BJ (cell line): ENCODE results near the gene DAPP1. TPM values are rescaled to one million over a fixed set of nuclear protein-coding genes. Genes with fewer than 3 reads are reported as not detected.

Source experiments
- CTCF ChIA-PET: fragments of 350-600 bp; formaldehyde crosslinking; extraction: SDS; loops from one replicate; lab custom pipeline; 2021; ENCODE audit warnings: antibody characterized with exemption, inconsistent platforms; lab: Yijun Ruan, JAX
- POLR2A ChIA-PET: fragments of 300-600 bp; sonication (Branson Sonifier 250); formaldehyde crosslinking; extraction: SDS; loops from one replicate; lab custom pipeline; 2021; ENCODE audit warnings: antibody characterized with exemption; lab: Charles Lee
- DNase-seq: peaks from one replicate; pipeline ENCODE4 v3.0.0-alpha.2; 2011; ENCODE audit warnings: low read depth
- H3K27me3 ChIP-seq: 2 replicates; pipeline ENCODE4 v1.6.0; 2011; ENCODE audit warnings: low read length; ENCODE audit not compliant: control insufficient read depth, insufficient read depth
- H3K36me3 ChIP-seq: 2 replicates; pipeline ENCODE4 v1.5.1; 2011; ENCODE audit warnings: low read length; ENCODE audit not compliant: control insufficient read depth, insufficient read depth
- H3K4me3 ChIP-seq: 2 replicates; pipeline ENCODE4 v1.5.1; 2011; ENCODE audit warnings: low read depth, mild to moderate bottlenecking, control low read depth, low read length
- CTCF ChIP-seq: IDR thresholded peaks from 2 replicates; pipeline ENCODE4 v1.5.1; 2011; ENCODE audit warnings: low read depth, mild to moderate bottlenecking, control low read depth, inconsistent platforms, low read length, moderate library complexity; ENCODE audit not compliant: insufficient read depth
- polyA plus RNA-seq: library from polyadenylated mRNA; depleted of rRNA; stranded (reverse); fragments of >200 nt; gene quantifications from 2 replicates; pipeline ENCODE4 v1.2.3, GENCODE V29; 2011

DAPP1 gene
- polyA plus RNA-seq, 1 experiment: not detected

- TF ChIP-seq CTCF: no peak
- H3K27me3 ChIP-seq: no peaks in the 10 kb centered on the region
- CTCF ChIA-PET: interaction anchor here (1.0 to 1.8 kb wide), 2 partner anchors 9 to 37 kb away, joined by 3 to 6 read pairs; no protein-coding TSS in a partner anchor
- no peak for DNase-seq
- POLR2A ChIA-PET: no interaction called here
- H3K4me3 ChIP-seq: no peak overlapping the region
- no peaks in the 10 kb centered on the region for H3K36me3 ChIP-seq
These were observed 28.6 kb downstream of the DAPP1 start for GRCh38 chr4:99845179-99845578.

GRCh38 chr4:99845708-99846469 lies 29.3 kb downstream of the DAPP1 start:
- Histone ChIP-seq H3K36me3 (no peaks in the 10 kb centered on the region), H3K4me3 (no peak overlapping the region), H3K27me3 (no peaks in the 10 kb centered on the region)
- CTCF ChIA-PET: interaction anchor here (1.0 to 1.8 kb wide), 3 partner anchors 10 to 38 kb away, joined by 3 to 6 read pairs (median 3); no protein-coding TSS in a partner anchor
- DNase-seq: no peak
- no peak for TF ChIP-seq CTCF
- POLR2A ChIA-PET: no interaction called here

GRCh38 chr4:99846891-99847290 lies 30.3 kb downstream of the DAPP1 start:
- no peak for TF ChIP-seq CTCF
- ChIA-PET CTCF (interaction anchor here (1.5 to 1.8 kb wide), 2 partner anchors 9 to 11 kb away, joined by 3 to 6 read pairs; no protein-coding TSS in a partner anchor), POLR2A (no interaction called here)
- Histone ChIP-seq H3K36me3 (no peaks in the 10 kb centered on the region), H3K4me3 (no peak overlapping the region), H3K27me3 (no peaks in the 10 kb centered on the region)
- no peak for DNase-seq

- H3K36me3 ChIP-seq: no peaks in the 10 kb centered on the region
- ChIA-PET CTCF (interaction anchor here (1.5 kb wide), 1 partner anchor 8 kb away, joined by 3 read pairs; no protein-coding TSS in a partner anchor), POLR2A (no interaction called here)
- no peak for TF ChIP-seq CTCF
- H3K4me3 ChIP-seq: no peak overlapping the region
- H3K27me3 ChIP-seq: no peaks in the 10 kb centered on the region
- no peak for DNase-seq
These were observed 30.8 kb downstream of the DAPP1 start for GRCh38 chr4:99847362-99847976.

- Histone ChIP-seq H3K4me3 (no peak overlapping the region), H3K27me3 (no peaks in the 10 kb centered on the region), H3K36me3 (no peaks in the 10 kb centered on the region)
- CTCF ChIA-PET: no interaction called here
- no peak for DNase-seq
- no peak for TF ChIP-seq CTCF
- POLR2A ChIA-PET: no interaction called here
These were observed 32.0 kb downstream of the DAPP1 start for GRCh38 chr4:99848591-99849001.
